Liver (tissue), 9 donors: Measurements from ENCODE around the gene PDIA3. TPM values are rescaled to one million over a fixed set of nuclear protein-coding genes. Genes with fewer than 3 reads are reported as not detected.
"Not testable (repeated sequence)": the region's sequence is repeated elsewhere in the genome, so short reads cannot be mapped to it uniquely, and the experiment has no call there.

Experiments used
- DNase-seq: peaks from one replicate; pipeline ENCODE4 v3.0.0-alpha.2; 2017; ENCODE audit warnings: low spot score
- H3K27ac ChIP-seq, 2 donors: one replicate each; pipeline ENCODE4 v1.7.0; 2013; ENCODE audit warnings: inconsistent platforms in 2 of 2, low read length in 2 of 2, control low read depth in 1 of 2, low read depth in 1 of 2, mild to moderate bottlenecking in 1 of 2
- H3K27me3 ChIP-seq, 4 donors: one replicate each; pipeline versions ENCODE4 v1.6.1 to v1.7.0; 2013; ENCODE audit warnings: low read length in 3 of 4, inconsistent platforms in 1 of 4, mild to moderate bottlenecking in 1 of 4, moderate library complexity in 1 of 4; ENCODE audit not compliant: control insufficient read depth in 4 of 4, insufficient read depth in 4 of 4
- H3K36me3 ChIP-seq, 4 donors: one replicate each; pipeline versions ENCODE4 v1.6.1 to v1.7.0; 2013; ENCODE audit warnings: low read length in 3 of 4, mild to moderate bottlenecking in 3 of 4, low read depth in 1 of 4, moderate library complexity in 1 of 4; ENCODE audit not compliant: control insufficient read depth in 4 of 4, insufficient read depth in 3 of 4
- H3K4me1 ChIP-seq, 4 donors: one replicate each; pipeline versions ENCODE4 v1.6.1 to v1.7.0; 2013; ENCODE audit warnings: low read length in 3 of 4, mild to moderate bottlenecking in 3 of 4, moderate library complexity in 1 of 4; ENCODE audit not compliant: control insufficient read depth in 4 of 4, insufficient read depth in 4 of 4
- H3K4me3 ChIP-seq, 3 donors: one replicate each; pipeline versions ENCODE4 v1.6.1 to v1.7.0; 2013; ENCODE audit warnings: low read length in 3 of 3, control low read depth in 1 of 3, low read depth in 1 of 3, mild to moderate bottlenecking in 1 of 3
- H3K9ac ChIP-seq, 2 donors: one replicate each; pipeline ENCODE4 v1.7.0; 2013; ENCODE audit warnings: low read length in 2 of 2, mild to moderate bottlenecking in 2 of 2, moderate library complexity in 2 of 2, control low read depth in 1 of 2, low read depth in 1 of 2
- H3K9me3 ChIP-seq, 4 donors: one replicate each; pipeline versions ENCODE4 v1.6.1 to v1.7.0; 2013; ENCODE audit warnings: low read length in 3 of 4; ENCODE audit not compliant: control insufficient read depth in 4 of 4
- EGR1 ChIP-seq, 2 donors: IDR thresholded peaks; 2 replicates each; pipeline ENCODE4 v1.6.1; 2016 to 2018; ENCODE audit warnings: antibody characterized with exemption in 2 of 2, low read depth in 2 of 2
- FOXA1 ChIP-seq: IDR thresholded peaks from 2 replicates; pipeline ENCODE4 v1.6.1; 2016; ENCODE audit warnings: antibody characterized with exemption
- FOXA2 ChIP-seq: IDR thresholded peaks from 2 replicates; pipeline ENCODE4 v1.6.1; 2016; ENCODE audit warnings: antibody characterized with exemption
- GABPA ChIP-seq, 2 donors: IDR thresholded peaks in 1 of 2; conservative IDR thresholded peaks in 1 of 2; 2 replicates each; pipeline ENCODE4 v1.6.1; 2016; ENCODE audit warnings: antibody characterized with exemption in 2 of 2, mild to moderate bottlenecking in 1 of 2, moderate library complexity in 1 of 2
- HNF4A ChIP-seq, 2 donors: conservative IDR thresholded peaks; 2 replicates each; pipeline ENCODE4 v1.6.1; 2016; ENCODE audit warnings: antibody characterized with exemption in 2 of 2, mild to moderate bottlenecking in 2 of 2
- HNF4G ChIP-seq: IDR thresholded peaks from 2 replicates; pipeline ENCODE4 v1.6.1; 2016; ENCODE audit warnings: antibody characterized with exemption
- JUND ChIP-seq, 2 donors: IDR thresholded peaks; 2 replicates each; pipeline ENCODE4 v1.6.1; 2016; ENCODE audit warnings: antibody characterized with exemption in 2 of 2
- MAX ChIP-seq: IDR thresholded peaks from 2 replicates; pipeline ENCODE4 v1.6.1; 2016; ENCODE audit warnings: antibody characterized with exemption
- NR2F2 ChIP-seq: IDR thresholded peaks from 2 replicates; pipeline ENCODE4 v1.6.1; 2016; ENCODE audit warnings: antibody characterized with exemption
- RAD21 ChIP-seq, 2 donors: IDR thresholded peaks; 2 replicates each; pipeline ENCODE4 v1.6.1; 2016; ENCODE audit warnings: antibody characterized with exemption in 2 of 2, mild to moderate bottlenecking in 2 of 2
- REST ChIP-seq: IDR thresholded peaks from 2 replicates; pipeline ENCODE4 v1.6.1; 2016; ENCODE audit warnings: antibody characterized with exemption, mild to moderate bottlenecking
- RXRA ChIP-seq, 2 donors: IDR thresholded peaks; 2 replicates each; pipeline ENCODE4 v1.6.1; 2017 to 2018; ENCODE audit warnings: antibody characterized with exemption in 2 of 2, mild to moderate bottlenecking in 1 of 2
- SP1 ChIP-seq: IDR thresholded peaks from 2 replicates; pipeline ENCODE4 v1.6.1; 2018; ENCODE audit warnings: antibody characterized with exemption, mild to moderate bottlenecking
- TAF1 ChIP-seq: conservative IDR thresholded peaks from 2 replicates; pipeline ENCODE4 v1.6.1; 2016; ENCODE audit warnings: antibody characterized with exemption, mild to moderate bottlenecking
- YY1 ChIP-seq: IDR thresholded peaks from 2 replicates; pipeline ENCODE4 v1.6.1; 2016; ENCODE audit warnings: antibody characterized with exemption, mild to moderate bottlenecking
- ZBTB33 ChIP-seq: IDR thresholded peaks from 2 replicates; pipeline ENCODE4 v1.6.1; 2016; ENCODE audit warnings: antibody characterized with exemption
- WGBS: extraction: QIAGEN DNeasy Blood & Tissue Kit; methylation state at CpG from one replicate; pipeline ENCODE4 v1.1.7; 2013; 5-methylcytosine and 5-hydroxymethylcytosine counted together
- polyA plus RNA-seq, 2 donors: library from polyadenylated mRNA; stranded (reverse) in 1 of 2; unstranded in 1 of 2; fragments of 200-250 nt in 1 of 2; fragments of >200 nt in 1 of 2; fragmentation: Nextera tagmentation in 1 of 2; extraction: Ambion mirVana in 1 of 2; gene quantifications; one replicate each; pipeline versions ENCODE4 v1.2.1 to v1.2.3, GENCODE V29; 2013 to 2015
- total RNA-seq, 2 donors: library from RNA; depleted of rRNA; stranded (reverse); fragments of >200 nt; gene quantifications; one replicate each; pipeline ENCODE4 v1.2.3, GENCODE V29; 2014
- TF ChIP-seq, protein P1 (sequence below): fragments of 150-350 bp; IDR thresholded peaks from 2 replicates; pipeline ENCODE4 v1.5.1; 2017; ENCODE audit warnings: improper control_type of control experiment, low read depth, low read length; ENCODE audit not compliant: missing input control
- TF ChIP-seq, protein P2 (sequence below): IDR thresholded peaks from 2 replicates; pipeline ENCODE4 v1.6.1; 2016; ENCODE audit warnings: antibody characterized with exemption
- donor health status: healthy.
- donor health status: healthy.
- donor health status: healthy.
- donor health status: healthy.
- donor health status: healthy.

The PDIA3 gene
- 100 to 1,000 TPM; 109 to 272 TPM for total RNA-seq
- 100 to 1,000 TPM; 159 to 328 TPM for polyA plus RNA-seq

DNA sequence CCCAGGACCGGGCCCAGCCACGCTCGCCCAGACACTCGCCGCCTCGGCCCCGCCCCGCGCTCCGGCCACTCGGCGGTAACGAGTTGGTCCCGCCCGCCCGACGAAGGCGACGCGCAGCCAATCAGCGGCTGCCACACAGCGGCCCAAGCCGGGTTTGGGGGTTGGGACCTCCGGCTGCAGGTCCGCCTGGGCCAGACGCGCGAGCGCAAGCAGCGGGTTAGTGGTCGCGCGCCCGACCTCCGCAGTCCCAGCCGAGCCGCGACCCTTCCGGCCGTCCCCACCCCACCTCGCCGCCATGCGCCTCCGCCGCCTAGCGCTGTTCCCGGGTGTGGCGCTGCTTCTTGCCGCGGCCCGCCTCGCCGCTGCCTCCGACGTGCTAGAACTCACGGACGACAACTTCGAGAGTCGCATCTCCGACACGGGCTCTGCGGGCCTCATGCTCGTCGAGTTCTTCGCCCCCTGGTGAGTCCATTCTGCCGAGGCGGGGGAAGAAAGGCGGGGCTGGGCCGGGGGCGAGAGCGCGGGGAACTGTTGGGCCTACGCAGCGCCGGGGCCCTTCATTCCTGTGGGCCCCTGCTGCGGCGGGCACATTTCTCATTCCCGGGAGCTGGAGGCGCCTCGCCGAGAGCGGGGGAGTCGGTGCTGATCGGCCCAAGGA is at the start of gene PDIA3:
Gene PDIA3 (plus strand): TSS at position 194 of the 658 bp plus-strand sequence. CDS start 102 bp downstream, at position 296.
- not testable (repeated sequence) for H3K9me3 ChIP-seq, H3K27me3 ChIP-seq, H3K36me3 ChIP-seq
- peaks cover 11 to 23% (median 19%) of the 10 kb centered on the region in 4 donors for H3K4me1 ChIP-seq
- TF ChIP-seq REST (peak; percentile 44), SP1 (peak; percentile 25), TAF1 (peak; percentile 28)
- H3K4me3 ChIP-seq = peak within 1 kb of the TSS; percentile 83 to 91 (median 90)
- whole genome bisulfite sequencing = under 1% methylated on average over 84 of the region's 84 CpGs
- peak within 1 kb of the TSS; percentile 78 to 89 for H3K9ac ChIP-seq
- peak within 1 kb of the TSS; percentile 93 to 98 for H3K27ac ChIP-seq
- peak; percentile 93 for DNase-seq

- H3K27me3 ChIP-seq = no peaks in the 10 kb centered on the region
- DNase-seq = no peak
- no peaks in the 10 kb centered on the region for H3K4me1 ChIP-seq
- no peaks in the 10 kb centered on the region for H3K9me3 ChIP-seq
- H3K4me3 ChIP-seq = no peak overlapping the region
- no peaks in the 10 kb centered on the region for H3K36me3 ChIP-seq
- no peak overlapping the region for H3K9ac ChIP-seq
- TF ChIP-seq YY1 (no peak), REST (no peak), MAX (no peak), SP1 (no peak), ZBTB33 (no peak), HNF4A (conservative IDR thresholded peaks at IDR 0.05) (no peak), RXRA (IDR thresholded peaks at IDR 0.05) (no peak), RAD21 (IDR thresholded peaks at IDR 0.05) (no peak), TAF1 (no peak), FOXA2 (no peak), JUND (IDR thresholded peaks at IDR 0.05) (no peak), EGR1 (IDR thresholded peaks at IDR 0.05; ENCODE audit: low read depth in 2 of 2) (no peak), GABPA (IDR thresholded peaks at IDR 0.05 in 1 of 2, conservative IDR thresholded peaks at IDR 0.05 in 1 of 2) (no peak), NR2F2 (no peak), FOXA1 (no peak), HNF4G (no peak)
- TF ChIP-seq, protein P1, sequence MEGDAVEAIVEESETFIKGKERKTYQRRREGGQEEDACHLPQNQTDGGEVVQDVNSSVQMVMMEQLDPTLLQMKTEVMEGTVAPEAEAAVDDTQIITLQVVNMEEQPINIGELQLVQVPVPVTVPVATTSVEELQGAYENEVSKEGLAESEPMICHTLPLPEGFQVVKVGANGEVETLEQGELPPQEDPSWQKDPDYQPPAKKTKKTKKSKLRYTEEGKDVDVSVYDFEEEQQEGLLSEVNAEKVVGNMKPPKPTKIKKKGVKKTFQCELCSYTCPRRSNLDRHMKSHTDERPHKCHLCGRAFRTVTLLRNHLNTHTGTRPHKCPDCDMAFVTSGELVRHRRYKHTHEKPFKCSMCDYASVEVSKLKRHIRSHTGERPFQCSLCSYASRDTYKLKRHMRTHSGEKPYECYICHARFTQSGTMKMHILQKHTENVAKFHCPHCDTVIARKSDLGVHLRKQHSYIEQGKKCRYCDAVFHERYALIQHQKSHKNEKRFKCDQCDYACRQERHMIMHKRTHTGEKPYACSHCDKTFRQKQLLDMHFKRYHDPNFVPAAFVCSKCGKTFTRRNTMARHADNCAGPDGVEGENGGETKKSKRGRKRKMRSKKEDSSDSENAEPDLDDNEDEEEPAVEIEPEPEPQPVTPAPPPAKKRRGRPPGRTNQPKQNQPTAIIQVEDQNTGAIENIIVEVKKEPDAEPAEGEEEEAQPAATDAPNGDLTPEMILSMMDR = no peak
- TF ChIP-seq, protein P2, sequence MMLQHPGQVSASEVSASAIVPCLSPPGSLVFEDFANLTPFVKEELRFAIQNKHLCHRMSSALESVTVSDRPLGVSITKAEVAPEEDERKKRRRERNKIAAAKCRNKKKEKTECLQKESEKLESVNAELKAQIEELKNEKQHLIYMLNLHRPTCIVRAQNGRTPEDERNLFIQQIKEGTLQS = no peak
- WGBS = 90% methylated on average over 7 of the region's 7 CpGs
- no peak overlapping the region for H3K27ac ChIP-seq
These were observed 44.1 kb upstream of the PDIA3 start for GRCh38 chr15:43702174-43702573.
